ENCODE measurements around the gene SEMA3C. TPM values are rescaled to one million over a fixed set of nuclear protein-coding genes. Genes with fewer than 3 reads are reported as not detected.

SEMA3C gene
- polyA plus RNA-seq, 12 donors, result 125 to 230 (median 184) TPM

GRCh38 chr7:80749270-80749669 lies 169.6 kb downstream of the SEMA3C start:
- no peak for DNase-seq

DNA sequence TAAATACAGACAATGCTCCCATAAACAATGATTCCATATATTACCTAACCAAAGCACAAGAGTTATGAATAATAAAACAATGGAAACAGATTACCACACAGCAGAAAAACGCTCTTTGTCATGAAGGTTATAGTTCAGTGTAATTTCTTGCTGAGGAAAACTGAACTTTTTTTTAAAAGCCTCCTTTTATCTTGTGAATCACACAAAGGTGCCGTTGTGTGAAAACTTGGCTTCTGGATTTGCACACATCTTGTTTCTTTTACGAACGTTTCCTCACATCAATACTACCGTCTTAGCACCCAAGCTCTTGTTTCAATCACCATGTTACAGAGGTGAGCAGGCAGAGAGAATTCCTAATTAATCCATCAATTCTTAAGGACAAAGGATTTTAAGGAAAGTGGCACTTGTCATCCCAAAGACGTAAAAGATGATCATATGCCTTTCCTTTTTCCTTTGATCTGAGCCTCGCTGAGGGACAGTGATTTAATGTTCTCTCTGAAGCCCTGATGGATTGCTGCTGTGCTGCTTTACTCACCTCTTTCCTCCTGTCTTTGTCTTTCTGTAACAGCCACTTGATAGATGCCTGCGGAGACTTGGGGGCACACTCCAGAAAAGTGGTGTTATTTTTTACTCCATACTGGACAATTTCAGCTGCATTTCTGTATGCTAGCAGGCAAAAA lies 170.3 kb downstream of the SEMA3C start:
- no peak for DNase-seq

GRCh38 chr7:80740778-80741545 lies 177.9 kb downstream of the SEMA3C start:
- no peak for DNase-seq

DNA sequence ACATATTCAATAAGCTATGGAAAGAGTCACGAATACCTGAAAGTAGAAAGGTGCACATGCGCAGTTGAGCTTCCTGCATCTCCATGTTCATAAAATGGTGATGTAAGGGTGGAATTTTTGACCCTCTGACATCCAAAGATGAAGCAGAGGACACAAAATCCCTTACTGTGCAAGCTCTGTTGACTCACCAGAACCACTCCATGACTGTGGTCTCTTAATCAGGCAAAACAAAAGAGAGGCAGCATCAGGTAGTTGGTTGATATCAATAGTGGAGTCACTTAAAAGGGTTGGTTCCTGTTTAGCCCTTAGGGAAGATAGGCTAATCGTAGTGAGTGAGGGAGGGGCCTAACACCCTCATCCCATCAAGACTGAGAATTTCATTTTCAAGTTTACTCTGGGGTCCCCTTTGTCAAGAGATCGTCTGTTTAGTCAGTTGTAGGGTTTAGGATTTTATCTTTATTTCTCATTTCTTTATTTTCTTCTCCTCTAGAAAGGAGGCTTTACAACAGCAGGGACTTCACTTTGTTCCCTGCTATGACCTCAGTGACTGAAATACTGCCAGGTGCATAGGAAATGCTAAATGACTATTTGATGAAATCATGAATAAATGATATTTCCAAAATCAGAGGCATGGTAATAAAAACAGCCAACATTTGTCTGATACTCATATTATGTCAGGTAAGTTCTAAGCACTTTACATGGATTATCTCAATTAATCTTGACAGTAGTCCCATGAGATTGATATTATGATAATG lies 182.3 kb downstream of the SEMA3C start:
- DNase-seq, result no peak

DNA sequence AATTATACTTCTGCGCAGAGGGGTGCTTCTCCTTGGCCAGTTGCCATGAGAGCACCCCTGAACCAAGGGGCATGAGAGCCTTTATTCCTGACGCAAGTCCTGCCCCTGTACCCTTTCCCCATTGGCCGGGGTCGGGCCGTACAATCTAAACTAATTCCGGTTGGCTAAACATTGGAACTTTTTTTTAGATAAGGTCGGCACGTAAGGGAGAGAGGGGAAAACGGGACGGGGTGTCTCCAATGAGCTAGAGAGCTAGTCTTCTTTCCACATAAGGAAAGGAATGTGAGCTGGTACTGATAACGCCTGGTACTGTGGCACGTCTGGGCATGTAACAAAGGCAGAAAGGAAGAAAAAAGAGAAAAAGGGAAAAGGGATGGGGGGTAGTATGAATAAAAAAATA lies 183.5 kb downstream of the SEMA3C start:
- DNase-seq, result no peak

- DNase-seq, result no peak
Measured at GRCh38 chr7:80734011-80734410, 184.8 kb downstream of the SEMA3C start.

- DNase-seq, result no peak
Measured at GRCh38 chr7:80733333-80733915, 185.4 kb downstream of the SEMA3C start.

DNA sequence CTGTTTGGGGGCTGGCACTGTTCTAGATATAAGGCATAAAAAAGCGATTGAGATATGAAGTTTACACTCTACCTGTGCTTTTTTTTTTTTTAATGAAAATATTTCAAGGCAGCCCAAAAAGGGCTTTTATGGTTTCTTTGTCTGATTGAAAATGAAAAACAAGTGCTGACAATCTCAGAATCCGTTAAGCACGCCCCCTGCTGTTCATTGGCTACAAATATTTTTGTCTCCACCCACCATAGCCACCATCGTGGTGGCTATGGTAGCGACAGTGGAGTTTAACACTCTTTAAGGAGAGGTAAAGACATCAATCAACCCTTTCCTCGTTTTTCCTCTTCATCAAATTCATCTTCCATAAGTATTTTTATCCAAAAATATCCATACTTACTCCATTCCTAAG lies 186.2 kb downstream of the SEMA3C start:
- DNase-seq, result no peak

- DNase-seq, result no peak
Measured at GRCh38 chr7:80731281-80731680, 187.6 kb downstream of the SEMA3C start.

GRCh38 chr7:80729591-80730320 lies 189.1 kb downstream of the SEMA3C start:
- peak; percentile 86 for DNase-seq

DNA sequence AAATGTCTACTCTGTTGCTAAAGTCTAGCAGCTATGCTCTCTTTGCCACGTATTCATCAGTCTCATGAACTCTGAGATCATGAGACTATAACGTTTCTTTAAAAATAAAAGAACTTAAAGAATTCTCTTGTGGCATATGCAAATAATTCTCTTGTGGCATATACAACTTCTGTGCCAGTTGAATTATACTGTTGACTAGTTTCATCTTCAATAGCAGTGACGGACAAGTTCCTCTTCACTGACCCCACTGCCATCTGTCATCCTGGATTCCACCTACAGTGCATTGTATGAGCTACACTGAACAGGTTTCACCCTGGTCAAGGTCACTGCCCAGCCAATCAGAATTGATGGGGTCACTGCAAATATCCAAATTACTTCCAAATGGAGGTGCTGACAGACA lies 192.2 kb downstream of the SEMA3C start:
- no peak for DNase-seq

DNA sequence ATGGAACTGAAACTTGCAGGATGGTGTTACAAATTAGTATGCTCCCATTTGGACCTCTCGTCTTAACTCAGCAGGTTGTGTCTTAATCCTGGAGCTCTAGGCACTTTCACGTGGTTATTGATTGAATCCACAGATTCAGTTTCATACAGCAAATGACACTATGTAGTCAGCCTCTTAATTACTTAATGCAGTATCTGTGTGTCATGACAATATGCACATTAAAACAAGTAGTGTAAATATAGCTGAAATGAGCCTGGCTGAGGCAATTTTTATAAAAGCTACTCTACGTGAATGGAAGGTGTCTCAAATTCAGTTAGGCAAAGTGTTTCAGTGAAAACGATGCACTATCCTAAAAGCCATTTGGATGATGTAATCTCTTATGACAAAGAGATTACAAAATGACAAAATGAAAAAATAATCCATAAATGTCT lies 193.7 kb downstream of the SEMA3C start:
- no peak for DNase-seq

- peak; percentile 94 for DNase-seq
Measured at GRCh38 chr7:80724249-80724871, 194.5 kb downstream of the SEMA3C start.

DNA sequence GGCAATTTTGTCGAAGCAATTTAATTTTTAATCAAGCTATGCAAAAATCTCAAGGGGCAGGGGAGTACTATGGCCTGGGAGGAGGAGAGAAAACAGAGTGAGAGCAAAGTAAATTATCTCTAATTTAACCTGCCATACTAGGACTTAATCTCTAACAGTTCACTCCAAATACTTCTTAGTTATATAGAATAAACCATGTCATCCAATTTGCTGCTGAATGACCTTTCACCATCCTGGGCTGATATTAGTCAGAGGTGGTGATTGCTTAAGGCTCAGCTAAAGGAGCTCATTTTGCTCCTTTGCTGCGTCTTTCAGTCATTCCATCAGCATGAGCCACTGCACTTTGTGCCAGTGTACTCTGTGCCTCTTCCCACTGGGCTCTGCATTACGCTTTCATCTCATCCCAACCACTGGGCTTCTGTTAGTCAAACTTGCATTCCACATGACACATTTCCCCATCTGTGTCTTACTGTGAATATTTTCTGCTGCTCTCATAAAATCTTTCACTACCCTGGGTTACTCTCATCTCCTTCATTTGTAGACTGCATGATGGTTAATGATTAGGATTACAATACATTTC lies 196.1 kb downstream of the SEMA3C start:
- DNase-seq, result peak; percentile 53

DNA sequence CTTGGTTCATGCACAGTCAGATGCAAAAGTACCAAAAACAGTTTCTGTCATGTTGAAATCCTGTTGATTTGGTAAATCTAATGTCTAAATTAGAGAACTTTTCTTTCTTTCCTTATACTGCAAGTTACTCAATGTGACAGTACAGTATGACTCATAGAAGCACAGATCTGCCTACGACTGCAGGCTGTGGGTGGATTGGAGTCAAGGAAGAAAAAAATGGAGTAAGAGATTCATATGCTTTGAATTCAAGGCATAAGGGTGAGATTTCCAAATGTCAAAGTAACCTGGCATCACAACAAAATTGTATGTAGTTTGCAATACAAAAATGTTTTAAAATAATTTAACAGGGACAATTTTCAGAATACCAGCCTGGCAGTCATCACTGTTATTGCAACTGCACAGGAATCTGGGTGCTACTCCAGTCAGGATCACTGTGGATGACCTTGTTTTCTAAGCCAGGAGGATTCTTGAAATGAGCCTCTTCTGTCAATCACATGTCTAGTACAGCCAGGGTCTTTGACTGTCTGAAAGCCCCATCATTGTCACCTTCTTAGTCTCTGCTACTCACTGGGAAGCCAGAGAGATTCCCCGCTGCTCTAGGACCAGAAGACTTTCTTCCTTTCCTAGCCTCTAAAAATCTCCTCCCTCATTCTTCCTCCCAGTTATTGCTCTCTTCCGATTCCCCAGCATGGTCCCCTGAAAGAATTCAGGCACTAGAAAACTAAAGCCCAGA lies 196.8 kb downstream of the SEMA3C start:
- no peak for DNase-seq

DNA sequence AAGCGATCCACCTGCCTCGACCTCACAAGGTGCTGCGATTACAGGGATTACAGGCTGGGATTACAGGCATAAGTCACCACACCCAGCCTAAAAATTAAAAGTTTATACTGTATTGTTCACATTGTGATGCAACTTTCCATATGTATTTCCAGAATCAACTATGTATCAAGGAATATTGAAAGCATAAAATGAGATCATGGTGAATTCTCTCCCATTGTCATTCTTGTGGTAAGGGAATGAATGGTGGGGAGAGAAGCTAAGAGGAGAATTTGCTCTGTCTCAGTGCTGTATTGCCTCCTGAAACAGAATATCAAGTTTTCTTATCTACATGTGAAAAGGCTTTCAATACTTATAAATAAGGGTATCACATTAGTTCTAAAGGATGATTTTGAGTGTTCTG lies 198.7 kb downstream of the SEMA3C start:
- DNase-seq, result no peak

- no peak for DNase-seq
Measured at GRCh38 chr7:80719261-80719660, 199.6 kb downstream of the SEMA3C start.

GRCh38 chr7:80711531-80711930 lies 207.3 kb downstream of the SEMA3C start:
- DNase-seq, result peak; percentile 86

DNA sequence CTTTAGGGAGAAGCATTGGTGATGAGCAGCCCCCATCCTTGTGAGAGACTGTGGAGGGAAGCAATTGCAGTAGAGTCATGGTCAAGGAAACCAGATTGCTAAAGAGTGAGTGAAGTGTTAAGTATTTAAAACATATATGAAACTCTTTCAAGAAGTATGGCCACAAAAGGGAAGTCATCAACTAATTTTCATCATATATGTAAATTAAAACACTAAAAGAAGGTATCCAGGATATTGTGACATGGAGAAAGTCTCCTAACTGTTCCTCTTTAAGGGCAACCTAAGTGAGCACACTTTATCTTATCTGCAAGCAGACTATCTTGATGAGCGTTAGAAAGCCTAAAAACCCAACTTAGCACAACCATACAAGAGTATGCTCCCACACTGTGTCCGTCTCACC lies 210.7 kb downstream of the SEMA3C start:
- no peak for DNase-seq

DNA sequence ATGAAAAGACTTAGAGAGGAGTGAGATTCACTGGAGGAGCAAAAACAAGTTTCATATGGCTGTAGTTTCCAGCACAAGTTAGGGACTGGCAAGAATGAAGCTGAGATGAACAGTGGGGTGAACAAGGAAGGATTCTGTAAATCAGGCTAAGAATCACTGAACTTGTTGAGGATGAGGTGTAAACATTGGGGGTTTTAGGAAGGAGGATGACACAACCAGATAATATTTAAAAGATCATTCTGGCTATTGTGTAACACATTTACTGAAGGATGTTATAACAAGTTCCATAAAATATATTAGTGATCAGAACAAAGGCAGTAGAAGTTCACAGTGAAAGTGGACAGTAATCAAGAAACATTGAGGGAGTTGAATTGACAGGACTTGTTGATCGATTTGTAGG lies 211.5 kb downstream of the SEMA3C start:
- no peak for DNase-seq

Measured in muscle of arm (tissue), 12 donors.